ENCODE data around the gene MOB4. TPM values are rescaled to one million over a fixed set of nuclear protein-coding genes. Genes with fewer than 3 reads are reported as not detected.
"Not testable (repeated sequence)": the region's sequence is repeated elsewhere in the genome, so short reads cannot be mapped to it uniquely, and the experiment has no call there.

The MOB4 gene
- total RNA-seq, 4 donors from 2014 or later: 29.3 to 41.3 (median 38.2) TPM

- H3K27me3 ChIP-seq; DNase-seq; H3K27ac ChIP-seq; H3K4me3 ChIP-seq; ATAC-seq; in situ Hi-C loops (cut with MboI; ENCODE audit: low sequenced_read_pairs in 4 of 4); H3K36me3 ChIP-seq; H3K9me3 ChIP-seq; intact Hi-C loops (cut with DNase I; ENCODE audit: low total_unique reads); H3K4me1 ChIP-seq: not testable (repeated sequence)
These were observed 71.4 kb downstream of the MOB4 start for GRCh38 chr2:197587255-197587654.

GRCh38 chr2:197591339-197592072, 75.6 kb downstream of the MOB4 start:
- in situ Hi-C loops (cut with MboI; ENCODE audit: low sequenced_read_pairs in 4 of 4): no loop called here
- no peaks in the 10 kb centered on the region for H3K36me3 ChIP-seq
- intact Hi-C loops (cut with DNase I; ENCODE audit: low total_unique reads): no loop called here
- DNase-seq (no peak), ATAC-seq (no peak)
- no peak overlapping the region for H3K4me3 ChIP-seq
- TF ChIP-seq CTCF (IDR thresholded peaks at IDR 0.05 in 4 of 5, conservative IDR thresholded peaks at IDR 0.05 in 1 of 5) (no peak), POLR2A (IDR thresholded peaks at IDR 0.05) (no peak)
- no peaks in the 10 kb centered on the region for H3K4me1 ChIP-seq
- no peak overlapping the region for H3K27ac ChIP-seq
- H3K9me3 ChIP-seq: no peaks in the 10 kb centered on the region
- no peaks in the 10 kb centered on the region for H3K27me3 ChIP-seq

- TF ChIP-seq CTCF (IDR thresholded peaks at IDR 0.05 in 4 of 5, conservative IDR thresholded peaks at IDR 0.05 in 1 of 5): no peak
- TF ChIP-seq POLR2A (IDR thresholded peaks at IDR 0.05): no peak
- Histone ChIP-seq H3K4me1 (no peaks in the 10 kb centered on the region), H3K27me3 (no peaks in the 10 kb centered on the region), H3K27ac (no peak overlapping the region), H3K4me3 (no peak overlapping the region), H3K9me3 (no peaks in the 10 kb centered on the region), H3K36me3 (no peaks in the 10 kb centered on the region)
- in situ Hi-C loops (cut with MboI; ENCODE audit: low sequenced_read_pairs in 4 of 4) (no loop called here), intact Hi-C loops (cut with DNase I; ENCODE audit: low total_unique reads) (no loop called here)
- no peak for ATAC-seq
- DNase-seq: no peak
These were observed 80.9 kb downstream of the MOB4 start for GRCh38 chr2:197596766-197597165.

GRCh38 chr2:197597166-197597565, 81.3 kb downstream of the MOB4 start:
- Histone ChIP-seq H3K27ac (no peak overlapping the region), H3K4me3 (no peak overlapping the region), H3K9me3 (no peaks in the 10 kb centered on the region), H3K4me1 (no peaks in the 10 kb centered on the region), H3K27me3 (no peaks in the 10 kb centered on the region), H3K36me3 (no peaks in the 10 kb centered on the region)
- ATAC-seq (no peak), DNase-seq (no peak)
- intact Hi-C loops (cut with DNase I; ENCODE audit: low total_unique reads): no loop called here
- TF ChIP-seq POLR2A (IDR thresholded peaks at IDR 0.05): no peak
- TF ChIP-seq CTCF (IDR thresholded peaks at IDR 0.05 in 4 of 5, conservative IDR thresholded peaks at IDR 0.05 in 1 of 5): no peak
- in situ Hi-C loops (cut with MboI; ENCODE audit: low sequenced_read_pairs in 4 of 4): no loop called here

GRCh38 chr2:197598450-197598849, 82.6 kb downstream of the MOB4 start:
- no peaks in the 10 kb centered on the region for H3K4me1 ChIP-seq
- no peaks in the 10 kb centered on the region for H3K36me3 ChIP-seq
- DNase-seq (no peak), ATAC-seq (no peak)
- no peak overlapping the region for H3K4me3 ChIP-seq
- H3K27me3 ChIP-seq: no peaks in the 10 kb centered on the region
- intact Hi-C loops (cut with DNase I; ENCODE audit: low total_unique reads) (no loop called here), in situ Hi-C loops (cut with MboI; ENCODE audit: low sequenced_read_pairs in 4 of 4) (no loop called here)
- TF ChIP-seq CTCF (IDR thresholded peaks at IDR 0.05 in 4 of 5, conservative IDR thresholded peaks at IDR 0.05 in 1 of 5) (no peak), POLR2A (IDR thresholded peaks at IDR 0.05) (no peak)
- no peak overlapping the region for H3K27ac ChIP-seq
- no peaks in the 10 kb centered on the region for H3K9me3 ChIP-seq

Measured in gastrocnemius medialis (tissue), 4 donors.